HG03521 (cell line): ENCODE data around the gene B4GALT4.
"Not testable (repeated sequence)": the region's sequence is repeated elsewhere in the genome, so short reads cannot be mapped to it uniquely, and the experiment has no call there.

Experiments
- ATAC-seq: cut with Tn5 transposase; IDR thresholded peaks from one replicate; pipeline ENCODE4 v1.9.1; 2021; ENCODE audit warnings: mild to moderate bottlenecking, moderate library complexity; ENCODE audit not compliant: unreplicated experiment

The B4GALT4 gene

DNA sequence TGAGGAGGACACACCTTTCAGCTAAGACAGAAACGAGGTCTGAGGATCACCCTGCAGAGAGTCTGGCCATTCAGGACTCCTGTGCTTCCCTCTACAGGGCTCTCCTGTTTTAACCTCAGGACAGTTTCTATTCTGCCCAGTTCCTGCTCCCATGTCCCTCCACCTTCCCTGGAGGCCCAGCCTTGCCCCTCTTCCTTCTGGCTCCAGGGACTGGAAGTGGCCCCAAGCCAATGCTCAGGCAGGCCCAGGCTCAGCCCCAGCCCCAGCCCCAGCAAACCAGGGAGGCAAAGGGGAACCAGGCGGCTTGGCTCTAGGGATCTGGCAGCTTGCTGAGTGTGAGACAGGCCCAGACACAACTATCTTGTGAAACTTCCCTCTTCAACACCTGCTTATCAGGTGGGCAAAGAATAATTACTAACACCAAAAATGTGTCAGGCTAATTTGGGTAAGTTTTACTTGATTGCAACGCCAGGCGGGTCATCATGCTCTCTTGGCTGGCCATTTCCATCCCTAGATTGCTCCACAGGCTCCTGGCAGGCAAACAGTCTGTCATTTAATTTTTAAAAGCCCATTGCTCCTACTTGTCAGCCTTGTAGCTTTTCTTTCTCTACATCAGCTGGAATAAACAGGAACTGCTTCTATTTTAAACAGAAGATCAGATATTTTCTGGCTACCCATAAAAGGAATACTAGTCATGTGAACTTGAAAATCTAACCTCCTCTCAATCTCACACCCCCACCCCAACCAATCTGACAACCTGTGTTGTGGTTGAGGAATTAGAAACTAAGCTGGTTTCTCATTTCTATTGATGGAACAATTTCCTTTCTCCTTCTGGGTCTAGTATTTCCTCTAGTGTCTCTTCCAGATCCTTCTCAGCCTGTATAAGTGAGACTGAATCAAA lies 33.8 kb downstream of the B4GALT4 start:
- ATAC-seq, result no peak

DNA sequence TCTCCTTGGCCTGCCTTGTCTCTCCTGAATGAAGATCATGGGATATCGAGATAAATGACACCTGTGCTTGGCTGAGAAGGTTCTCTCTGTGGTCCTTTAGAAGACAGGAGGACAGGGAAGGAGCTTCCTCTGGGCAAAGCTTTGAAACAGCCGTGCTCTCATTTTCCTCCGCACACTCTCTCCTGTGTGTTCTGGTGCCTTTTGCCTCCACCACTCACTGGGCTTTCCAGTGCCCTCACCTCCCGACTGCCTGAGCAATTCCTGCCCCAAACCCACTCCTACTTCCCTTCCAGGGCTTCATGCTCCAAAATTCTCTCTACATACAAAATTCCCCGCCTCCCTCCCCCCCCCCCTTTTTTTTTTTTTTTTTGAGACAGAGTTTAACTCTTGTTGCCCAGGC lies 35.0 kb downstream of the B4GALT4 start:
- ATAC-seq, result no peak

DNA sequence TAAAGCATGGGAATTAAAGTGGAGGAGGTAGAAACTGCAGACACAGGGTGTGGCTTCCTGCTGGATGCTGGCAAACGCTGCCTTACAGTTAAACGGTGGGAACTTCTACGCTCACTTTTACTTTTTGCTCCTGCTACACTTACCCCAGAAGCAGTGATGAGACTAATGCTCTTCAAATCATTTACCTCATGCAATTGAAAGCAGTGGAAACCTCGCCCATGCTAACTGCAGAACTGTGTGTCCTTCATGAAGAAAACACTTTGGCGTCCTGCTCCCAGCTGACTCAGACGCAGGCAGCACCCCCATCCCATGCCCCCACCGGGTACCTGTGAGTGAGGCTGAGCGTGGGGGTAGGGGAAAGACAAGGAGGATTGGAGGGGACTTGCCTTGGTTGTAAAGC lies 35.5 kb downstream of the B4GALT4 start:
- ATAC-seq, result no peak

DNA sequence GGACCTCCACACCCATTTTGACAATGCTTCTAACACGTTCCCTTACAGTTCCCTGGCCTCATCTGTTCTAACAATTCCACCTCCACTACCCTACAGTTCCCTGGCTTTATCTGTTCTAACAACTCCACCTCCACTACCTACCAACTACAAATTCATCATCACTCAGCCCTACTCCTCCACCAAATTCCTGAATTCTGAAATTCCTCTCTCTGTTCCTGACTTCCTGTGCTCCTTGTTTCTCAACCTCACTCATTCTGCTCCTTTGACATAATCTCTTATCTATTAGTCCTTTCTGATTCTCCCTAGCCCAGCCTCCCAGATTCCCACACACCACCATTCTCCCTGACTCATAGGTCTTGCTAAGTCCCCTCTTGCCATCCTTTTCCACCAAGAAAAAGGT lies 44.8 kb downstream of the B4GALT4 start:
- no peak for ATAC-seq

DNA sequence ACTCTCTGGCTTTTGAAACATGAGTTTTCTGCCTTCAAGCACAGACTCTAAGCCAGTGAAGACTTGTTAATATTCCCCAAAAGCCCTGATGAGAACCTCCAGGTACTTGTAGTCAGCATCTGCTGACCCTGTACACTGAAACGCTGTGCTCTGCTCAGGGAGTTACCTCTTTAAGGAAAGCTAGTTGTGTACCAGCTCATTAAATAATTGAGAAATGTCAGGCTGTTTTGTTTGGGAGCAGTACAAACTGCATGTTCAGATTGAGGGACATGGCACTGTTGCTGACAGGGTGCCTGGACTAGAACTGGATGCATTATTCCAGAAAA lies 45.6 kb downstream of the B4GALT4 start:
- no peak for ATAC-seq

DNA sequence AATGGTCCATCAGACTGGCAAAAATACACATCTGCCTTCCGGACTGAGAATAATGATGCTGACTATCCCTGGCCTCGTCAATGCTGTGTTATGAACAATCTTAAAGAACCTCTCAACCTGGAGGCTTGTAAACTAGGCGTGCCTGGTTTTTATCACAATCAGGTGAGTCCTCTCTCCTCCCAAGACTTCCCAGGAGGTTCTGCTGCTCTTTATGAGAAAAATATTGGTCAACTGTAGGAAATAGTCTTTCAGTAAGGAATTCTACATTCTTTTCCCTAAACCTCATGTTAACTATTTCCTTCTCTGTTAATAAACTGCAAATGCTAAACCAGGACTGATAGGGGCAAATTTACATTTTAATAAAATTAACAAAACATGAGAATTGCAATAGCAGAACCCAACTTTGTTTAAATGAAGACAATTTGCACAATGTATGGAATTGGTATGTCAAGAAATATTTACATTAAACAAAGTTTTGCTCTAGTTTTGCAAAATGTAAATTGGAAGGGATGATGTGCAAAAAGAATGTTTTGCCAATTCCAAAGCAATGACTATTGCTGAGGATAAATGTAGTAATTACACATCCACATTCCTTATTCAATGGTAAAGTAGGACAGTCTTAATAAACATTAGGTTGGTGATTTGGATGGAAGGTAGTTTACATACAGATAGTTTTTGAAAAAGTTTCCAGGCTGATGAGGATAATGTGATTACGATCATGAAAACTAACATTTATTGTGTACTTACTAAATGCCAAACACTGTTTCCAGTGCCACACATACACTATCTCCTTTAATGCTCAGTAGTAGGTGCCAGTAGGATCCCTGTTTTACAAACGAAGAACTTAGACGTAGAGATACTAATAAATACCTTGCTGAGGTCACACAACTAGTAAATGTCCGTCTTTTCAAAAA lies 46.2 kb downstream of the B4GALT4 start:
- ATAC-seq, result no peak

DNA sequence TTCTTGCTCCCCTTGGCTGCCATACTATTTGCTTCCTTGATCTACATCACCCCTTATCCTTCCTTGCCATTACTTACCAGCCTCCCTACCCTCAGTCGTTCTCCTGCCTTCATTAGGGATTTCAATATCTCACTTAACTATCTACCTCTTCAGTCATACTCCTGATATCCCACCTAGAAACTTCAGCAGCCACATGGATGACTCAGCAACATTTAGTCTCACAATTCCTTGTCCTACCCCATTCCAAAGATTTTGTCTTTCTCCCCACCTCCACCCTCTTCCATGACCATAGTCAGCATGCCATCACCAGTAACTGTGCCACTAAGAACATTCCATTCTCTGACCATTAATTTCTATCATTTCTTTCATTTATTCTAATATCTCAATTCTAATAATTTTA lies 48.9 kb downstream of the B4GALT4 start:
- no peak for ATAC-seq

DNA sequence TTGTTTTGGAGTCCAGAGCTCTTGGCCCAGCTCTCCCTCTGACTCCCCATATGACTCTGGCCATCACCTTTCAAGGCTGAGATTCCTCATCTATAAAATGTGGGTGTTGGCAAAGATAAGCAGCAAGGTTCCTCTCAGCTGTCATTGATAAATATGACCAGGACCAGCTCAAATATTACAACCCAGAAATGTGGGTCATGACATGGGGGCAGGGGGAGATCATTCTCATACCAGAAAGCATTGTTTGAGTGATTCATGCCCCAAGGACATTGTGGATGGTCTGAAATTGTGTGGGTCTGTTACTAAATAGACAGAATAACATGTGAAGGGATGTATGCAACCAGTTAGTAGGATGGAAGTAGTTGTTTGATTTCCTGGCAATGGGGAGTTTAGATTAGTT lies 53.4 kb downstream of the B4GALT4 start:
- no peak for ATAC-seq

DNA sequence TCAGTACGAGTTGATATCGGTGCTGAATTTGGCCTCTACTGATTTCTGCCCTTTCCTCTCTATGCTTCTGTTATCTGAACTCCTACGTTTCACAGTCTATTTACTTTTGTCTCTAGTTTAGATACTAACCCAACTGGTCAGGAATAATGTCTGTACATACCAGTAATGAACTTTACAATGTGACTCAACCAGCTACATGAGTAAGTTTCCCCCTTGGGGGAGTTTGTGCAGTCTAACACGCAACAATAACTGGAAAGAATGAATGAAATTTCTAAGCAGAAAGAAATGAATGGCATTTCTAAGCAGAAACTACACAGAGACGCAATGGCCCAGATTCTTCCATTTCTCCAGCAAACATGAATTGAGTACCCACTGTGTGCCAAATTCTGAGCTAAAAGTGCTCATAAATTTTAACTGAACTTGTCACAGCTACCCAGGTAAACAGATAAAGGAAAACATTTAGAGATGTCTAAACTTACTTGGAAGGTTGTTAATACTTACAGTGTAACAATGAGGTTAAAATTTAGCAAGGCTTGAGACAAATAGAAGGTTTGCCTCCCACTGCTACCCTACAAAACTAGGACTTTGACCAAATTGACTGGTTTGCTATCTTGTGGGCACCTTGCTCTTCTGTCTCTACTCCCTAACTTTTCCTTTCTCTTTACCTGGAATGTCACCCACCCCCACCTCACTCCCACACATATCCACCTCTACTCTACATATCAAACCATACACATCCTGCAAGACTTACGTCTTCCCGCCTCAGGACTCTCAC lies 55.7 kb downstream of the B4GALT4 start:
- no peak for ATAC-seq

DNA sequence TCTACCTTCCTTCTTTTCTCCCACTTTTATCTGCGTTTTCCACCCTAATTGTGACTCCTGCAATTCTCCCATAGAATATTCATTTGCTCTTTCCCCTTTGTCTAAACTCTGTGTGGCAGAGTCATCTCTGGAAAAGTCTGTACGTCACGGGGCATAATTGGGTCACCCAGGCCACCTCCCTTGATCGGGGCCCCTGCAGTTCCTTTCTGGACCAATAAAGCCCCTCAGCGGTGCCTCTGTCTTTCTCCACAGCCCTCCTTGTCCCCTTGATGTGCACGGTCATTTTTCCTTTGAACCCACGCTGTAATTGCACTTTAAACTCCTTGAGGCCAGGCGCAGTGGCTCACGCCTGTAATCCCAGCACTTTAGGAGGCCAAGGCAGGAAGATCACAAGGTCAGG lies 56.6 kb downstream of the B4GALT4 start:
- ATAC-seq, result no peak

DNA sequence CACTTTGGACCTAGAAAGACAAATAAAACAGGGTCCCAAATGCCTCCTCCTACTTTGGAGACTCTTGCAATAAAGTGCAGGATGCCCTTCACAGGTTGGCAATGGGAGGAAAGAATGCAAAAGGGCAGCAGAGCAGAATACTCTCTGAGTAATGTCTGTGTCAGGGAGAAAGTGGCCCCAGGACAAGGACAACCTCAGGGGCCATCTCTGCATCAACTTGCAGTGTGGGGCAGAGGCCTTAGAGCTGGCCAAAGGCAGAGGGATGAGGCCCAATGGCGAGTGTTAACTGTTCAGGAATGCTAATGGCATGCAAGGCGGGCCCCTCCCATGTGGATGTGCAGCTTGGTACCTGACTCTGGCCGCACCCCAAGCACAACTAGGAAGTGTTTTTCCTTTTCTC lies 58.9 kb downstream of the B4GALT4 start:
- no peak for ATAC-seq

DNA sequence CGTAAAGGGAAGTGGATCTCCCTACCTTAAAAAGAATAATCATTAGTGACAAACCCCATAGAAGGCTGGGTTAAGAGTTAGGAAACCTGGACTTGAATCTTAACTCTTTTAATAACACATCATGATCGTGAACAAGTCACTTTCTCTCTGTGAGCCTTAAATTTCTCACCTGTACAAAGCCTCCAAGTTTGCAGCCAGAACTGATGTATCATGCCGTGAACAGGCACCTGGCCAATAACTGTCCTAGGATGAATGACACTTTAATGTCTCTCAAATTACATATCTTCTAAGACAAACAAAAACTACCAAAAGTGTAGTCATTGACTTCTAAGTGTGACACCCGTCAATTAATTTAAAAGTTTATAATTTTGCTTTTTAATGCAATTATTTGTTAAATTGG lies 63.4 kb downstream of the B4GALT4 start:
- no peak for ATAC-seq

DNA sequence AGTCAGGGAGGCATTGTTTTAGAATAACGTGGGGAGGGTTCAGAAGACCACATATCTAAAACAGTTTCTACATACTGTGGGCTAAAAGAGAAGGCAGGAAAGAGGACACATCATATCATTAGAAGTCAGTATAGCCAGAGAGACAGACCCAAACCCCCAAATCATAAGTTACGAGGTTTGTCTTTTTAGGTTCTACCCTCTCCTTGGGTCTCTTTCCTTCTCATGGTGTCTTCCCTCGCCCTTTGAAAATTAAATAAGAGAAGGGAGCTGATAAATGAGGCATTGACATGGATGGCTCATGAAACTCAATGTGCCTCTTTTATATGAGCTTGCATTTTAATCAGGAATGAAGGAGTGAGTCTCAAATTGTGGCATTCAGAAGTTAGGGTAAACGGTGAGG lies 63.9 kb downstream of the B4GALT4 start:
- no peak for ATAC-seq

DNA sequence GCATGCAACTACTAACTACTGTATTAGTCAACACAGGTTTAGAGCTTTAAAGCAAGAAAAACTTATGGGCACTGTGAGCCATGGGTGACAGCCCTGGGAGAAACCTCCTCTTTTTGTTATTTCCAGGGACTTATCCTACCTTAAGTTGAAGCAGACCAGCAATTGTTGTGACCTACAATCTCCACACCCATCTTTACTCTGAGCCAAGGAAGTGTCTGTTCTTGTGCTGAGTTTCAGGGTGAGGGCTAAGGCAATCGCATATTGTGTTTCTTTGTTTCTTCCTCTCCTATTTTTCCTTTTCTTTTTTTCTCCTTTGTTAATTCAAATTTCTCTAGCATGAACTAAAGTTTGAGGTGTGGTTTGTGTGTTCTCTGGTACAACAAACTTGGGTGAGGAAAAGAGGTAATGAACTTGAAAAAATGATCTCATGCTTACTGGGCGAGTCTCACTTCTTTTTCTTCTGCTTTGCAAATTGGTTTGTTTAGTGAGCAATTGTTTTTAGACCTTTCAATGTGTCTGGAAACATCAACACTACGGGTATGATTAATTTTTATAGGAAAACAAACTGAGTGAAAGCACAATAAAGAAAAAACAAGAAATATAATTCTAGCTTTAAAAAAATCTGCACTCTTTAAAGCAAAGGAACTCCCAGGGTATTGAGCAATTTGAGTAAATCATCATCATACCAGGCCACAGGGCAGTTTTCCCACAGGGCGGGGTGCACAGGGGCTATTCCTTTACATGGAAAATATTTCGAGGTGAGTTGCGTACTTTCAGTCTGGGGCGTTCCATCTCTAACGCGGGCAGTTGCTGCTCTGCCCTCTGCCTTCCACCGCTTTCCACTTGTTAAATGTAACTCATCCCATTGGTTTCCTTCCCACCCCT lies 64.6 kb downstream of the B4GALT4 start:
- no peak for ATAC-seq

DNA sequence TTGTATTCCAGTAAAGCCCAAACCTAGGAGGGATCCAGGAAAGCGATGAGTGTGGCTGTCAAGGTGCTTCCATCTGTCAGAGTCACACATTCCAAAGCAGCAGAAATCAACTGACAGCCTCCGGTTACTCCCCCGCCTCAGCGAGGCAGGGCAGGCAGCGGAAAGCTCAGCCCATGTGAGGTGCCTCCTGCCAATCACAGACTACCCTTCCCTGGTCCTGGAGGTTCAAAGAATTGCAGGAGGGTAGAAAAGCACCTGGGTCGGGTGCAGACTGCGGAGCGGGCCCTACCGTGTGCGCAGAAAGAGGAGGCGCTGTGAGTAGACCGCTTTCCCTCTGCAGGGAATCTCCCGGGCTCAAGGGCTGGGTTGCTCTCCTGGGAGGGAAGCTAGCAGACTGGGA lies 67.4 kb downstream of the B4GALT4 start, which contains the start of gene UPK1B:
UPK1B (plus strand) TSS at position 274 of the 400 bp plus-strand sequence. CDS start 13,144 bp downstream, outside the sequence.
- no peak for ATAC-seq

DNA sequence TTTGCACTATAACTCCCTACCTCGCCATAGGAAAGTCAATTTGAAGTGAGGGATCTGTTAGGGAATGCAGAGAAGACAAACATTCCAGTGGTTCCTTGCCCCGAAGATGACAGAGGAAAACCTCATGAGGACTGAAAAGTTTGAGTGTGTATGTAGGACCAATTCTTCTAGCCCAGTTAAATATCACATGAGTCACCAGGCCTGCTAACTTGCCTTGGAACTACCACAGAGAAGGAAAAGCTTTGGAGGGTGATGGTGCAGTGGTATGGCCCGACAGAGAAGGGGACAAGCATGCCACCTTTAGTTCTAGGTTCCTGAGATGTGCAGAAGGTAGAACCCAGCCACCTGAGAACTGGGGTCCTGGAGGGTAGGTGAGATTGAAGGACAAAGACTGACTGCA lies 69.9 kb downstream of the B4GALT4 start:
- no peak for ATAC-seq

DNA sequence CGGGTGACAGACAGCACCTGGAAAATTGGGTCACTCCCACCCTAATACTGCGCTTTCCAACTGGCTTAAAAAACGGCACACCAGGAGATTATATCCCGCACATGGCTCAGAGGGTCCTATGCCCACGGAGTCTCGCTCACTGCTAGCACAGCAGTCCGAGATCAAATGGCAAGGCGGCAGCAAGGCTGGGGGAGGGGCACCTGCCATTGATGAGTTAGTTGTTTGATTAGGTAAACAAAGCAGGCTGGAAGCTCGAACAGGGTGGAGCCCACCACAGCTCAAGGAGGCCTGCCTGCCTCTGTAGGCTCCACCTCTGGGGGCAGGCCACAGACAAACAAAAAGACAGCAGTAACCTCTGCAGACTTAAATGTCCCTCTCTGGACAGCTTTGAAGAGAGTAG lies 75.9 kb downstream of the B4GALT4 start:
- ATAC-seq, result not testable (repeated sequence)
